Motor neuron (in vitro differentiated cells): ENCODE measurements around the gene PTGER3. TPM values are rescaled to one million over a fixed set of nuclear protein-coding genes. Genes with fewer than 3 reads are reported as not detected.

Source experiments
- ATAC-seq, 8 experiments: fragments of 200-7000 bp; cut with Tn5 transposase; replicated peaks in 6 of 8; 2 replicates each; pipeline ENCODE4 v1.8.0; 2021; ENCODE audit warnings: mild to moderate bottlenecking in 8 of 8, moderate library complexity in 8 of 8
- H3K27ac ChIP-seq, 2 donors: fragments of 250-450 bp; sonication (Bioruptor Pico); 2 replicates each; pipeline ENCODE4 v1.9.0; 2021; ENCODE audit warnings: antibody characterized with exemption in 2 of 2, mild to moderate bottlenecking in 2 of 2, moderate library complexity in 1 of 2
- H3K4me1 ChIP-seq, 2 donors: fragments of 250-450 bp; sonication (Bioruptor Pico); replicated peaks in 1 of 2; 2 replicates each; pipeline ENCODE4 v1.6.1; 2021; ENCODE audit warnings: antibody characterized with exemption in 2 of 2, mild to moderate bottlenecking in 2 of 2, moderate library complexity in 1 of 2
- H3K4me3 ChIP-seq, 5 donors: fragments of 250-450 bp; sonication (Bioruptor Pico); 2 replicates each; pipeline ENCODE4 v1.9.0; 2021; ENCODE audit warnings: antibody characterized with exemption in 5 of 5, mild to moderate bottlenecking in 5 of 5, moderate library complexity in 4 of 5
- WGBS, 10 experiments: fragments of 450-650 bp; shearing (Covaris generic); methylation state at CpG; one replicate each; pipeline ENCODE4 v1.0.0; 2022; 5-methylcytosine and 5-hydroxymethylcytosine counted together
- in situ Hi-C, 9 experiments: fragments of 400-800 bp; cut with MboI; loops; one replicate each; pipeline ENCODE4 v1.15.0; 2021; ENCODE audit warnings: low sequenced_read_pairs in 9 of 9, low pct_unique_long_range_greater_than_20kb in 2 of 9; ENCODE audit not compliant: unreplicated experiment in 9 of 9
- total RNA-seq, 8 experiments: library from RNA; unstranded; fragments of 300-600 nt; gene quantifications; 2 replicates each; pipeline versions ENCODE4 v1.2.3 to v1.2.4, GENCODE V29; 2022

PTGER3 gene
- 10 to 100 TPM in 3 of 8 experiments, 1 to 10 TPM in 5; 2.1 to 46.9 (median 8.3) TPM for total RNA-seq

DNA sequence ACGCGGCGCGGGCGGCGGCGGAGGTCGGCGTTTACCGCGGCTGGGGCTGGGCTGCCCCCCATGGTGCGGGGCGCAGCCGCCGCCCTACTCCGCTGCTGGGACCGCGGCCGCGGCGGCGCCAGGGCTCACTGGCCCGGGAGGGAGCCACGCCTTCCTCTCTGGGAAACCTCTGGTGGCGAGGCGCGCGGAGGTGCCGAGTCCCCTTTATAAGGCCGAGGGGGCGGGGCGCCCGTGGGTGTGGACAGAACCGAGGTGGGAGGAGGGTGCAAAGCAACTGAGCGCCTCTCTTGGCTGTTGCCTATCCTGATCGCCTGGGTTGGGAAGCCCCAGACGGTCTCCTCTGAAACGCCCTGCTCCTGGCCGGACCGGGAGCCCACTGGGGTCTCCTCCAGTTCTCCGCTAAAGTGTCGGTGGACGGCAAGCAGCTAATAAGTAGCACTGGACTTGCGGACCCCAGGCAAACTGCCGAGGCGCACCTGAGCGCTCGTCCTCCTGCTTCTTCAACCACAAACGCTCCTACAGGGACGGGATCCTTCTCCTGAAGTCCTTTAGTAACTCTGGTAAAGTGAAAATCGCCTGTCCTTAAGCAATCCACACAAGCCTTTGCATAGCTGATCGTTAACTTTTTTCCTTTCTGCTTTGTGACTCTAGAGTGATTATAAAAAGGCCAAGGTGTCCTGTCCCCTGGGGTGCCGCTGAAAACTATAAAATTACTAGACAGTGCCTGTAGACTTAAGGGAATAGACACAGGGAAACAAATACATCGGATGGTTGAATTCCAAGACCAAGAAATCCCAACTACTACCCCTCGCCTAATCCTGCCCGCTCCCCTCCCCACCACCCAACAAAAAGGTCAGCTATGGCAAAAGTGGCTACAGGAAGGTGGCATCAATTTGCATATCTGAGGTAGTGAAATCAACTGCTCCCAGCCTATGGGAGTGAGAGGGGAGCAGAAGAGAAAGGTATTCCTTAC is at the start of gene PTGER3:
Gene PTGER3 (minus strand): TSS at position 182 of the 973 bp plus-strand sequence. CDS start 239 bp downstream, outside the sequence.
- Histone ChIP-seq H3K4me3 (peak within 1 kb of the TSS; percentile 40 to 54 (median 52)), H3K27ac (no peak within 1 kb of the TSS), H3K4me1 (peaks cover 0 to 6% of the 10 kb centered on the region in 2 donors)
- in situ Hi-C loops: loop anchor here in 5 of 9 experiments (10.0 to 25.0 kb wide), 3 partner anchors 361 to 513 kb away; no protein-coding TSS in a partner anchor
- peak; percentile 70 to 91 (median 84) for ATAC-seq
- 4 to 80% (median 21%) methylated on average over 2 to 11 of the region's 56 CpGs; no CpG with 5 or more reads in 1 of the 10 experiments for WGBS, 10 experiments

DNA sequence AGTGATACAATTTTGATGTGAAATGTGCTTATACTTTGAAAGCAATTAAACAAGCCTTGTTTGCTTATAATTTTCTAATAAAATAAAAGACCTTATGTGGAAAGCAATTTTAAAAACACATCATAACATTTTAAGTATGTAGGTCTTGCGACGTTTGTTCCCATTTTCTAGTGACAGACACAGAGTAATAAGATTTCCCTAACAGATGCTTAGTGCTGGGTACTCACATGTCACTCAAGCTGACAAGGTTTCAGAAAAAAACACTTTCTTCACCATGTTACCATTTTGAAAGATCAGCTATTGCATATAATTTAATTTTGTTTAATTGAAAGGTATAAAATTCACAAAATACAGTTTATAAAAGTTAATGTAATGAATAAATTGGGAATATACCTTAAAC is 47.3 kb upstream of the PTGER3 start:
- peaks cover 0 to 8% of the 10 kb centered on the region in 2 donors for H3K4me1 ChIP-seq
- H3K4me3 ChIP-seq: no peak overlapping the region
- 67 to 100% (median 94%) methylated on average over 1 to 2 of the region's 2 CpGs; no CpG with 5 or more reads in 1 of the 10 experiments for WGBS, 10 experiments
- H3K27ac ChIP-seq: no peak overlapping the region
- in situ Hi-C loops: loop anchor here in 1 of 9 experiments (25.0 kb wide), 1 partner anchor 442 kb away; no protein-coding TSS in a partner anchor
- no peak for ATAC-seq

DNA sequence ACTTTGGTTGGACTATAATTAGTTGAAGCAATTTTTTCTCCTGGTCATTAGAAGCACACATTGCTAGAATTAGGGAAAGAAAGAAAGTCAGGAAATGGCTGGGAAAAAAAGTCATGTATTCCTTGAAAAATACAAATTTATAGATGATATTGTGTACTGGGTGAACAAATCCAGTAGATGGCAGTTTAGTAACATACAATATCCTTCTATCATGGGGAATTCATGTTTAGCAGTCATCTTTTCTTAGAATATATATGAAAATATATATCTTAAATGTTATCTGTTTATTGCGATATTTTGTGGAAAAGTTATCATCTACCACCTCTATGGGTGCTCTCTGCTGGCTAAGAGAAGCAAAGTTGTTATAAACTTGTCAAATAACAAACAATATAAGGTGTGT is 46.3 kb upstream of the PTGER3 start:
- 0 to 100% (median 20%) methylated on average over 1 of the region's 1 CpG; no CpG with 5 or more reads in 2 of the 10 experiments for WGBS, 10 experiments
- in situ Hi-C loops: loop anchor here in 1 of 9 experiments (25.0 kb wide), 1 partner anchor 443 kb away; no protein-coding TSS in a partner anchor
- H3K27ac ChIP-seq: no peak overlapping the region
- H3K4me1 ChIP-seq: peaks cover 0 to 8% of the 10 kb centered on the region in 2 donors
- H3K4me3 ChIP-seq: no peak overlapping the region
- ATAC-seq: peak in 4 of 8 experiments; percentile 19 to 54 (median 48)

DNA sequence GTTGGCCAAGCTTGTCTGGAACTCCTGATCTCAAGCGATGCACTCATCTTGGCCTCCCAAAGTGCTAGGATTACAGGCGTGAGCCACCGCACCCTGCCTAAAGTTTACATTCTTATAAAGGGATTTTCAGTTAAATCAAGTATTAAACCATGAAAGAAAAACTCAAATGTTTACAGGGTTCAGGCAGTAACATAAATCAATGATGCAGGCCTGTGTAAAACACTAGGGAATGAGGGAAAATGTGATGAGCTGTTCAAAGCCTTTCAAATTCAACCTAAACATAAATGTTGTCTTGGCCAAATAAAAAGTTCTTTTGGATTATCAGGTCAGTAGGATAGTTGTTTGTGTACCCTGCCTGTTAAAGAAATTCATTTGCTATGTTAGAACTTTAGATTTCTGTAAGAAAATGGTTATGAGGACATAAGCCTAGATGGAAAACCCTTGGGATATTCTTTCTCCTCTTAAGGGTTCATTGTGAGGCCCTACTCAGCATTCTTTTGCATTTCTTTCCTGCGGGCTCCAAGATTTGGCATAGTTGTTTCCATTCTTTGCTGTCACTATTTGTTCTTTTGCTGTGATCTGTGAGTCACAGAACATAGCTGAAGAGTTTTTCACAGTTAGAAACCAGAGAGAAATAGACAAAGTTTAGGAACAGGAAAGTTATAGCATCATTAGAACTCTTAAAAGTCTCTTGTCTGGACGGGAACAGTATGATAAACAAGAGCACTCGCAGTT is 42.1 kb upstream of the PTGER3 start:
- 0 to 100% (median 68%) methylated on average over 1 to 6 of the region's 6 CpGs for WGBS, 10 experiments
- peak in 5 of 8 experiments; percentile 16 to 65 (median 57) for ATAC-seq
- in situ Hi-C loops: loop anchor here in 1 of 9 experiments (25.0 kb wide), 1 partner anchor 448 kb away; no protein-coding TSS in a partner anchor

DNA sequence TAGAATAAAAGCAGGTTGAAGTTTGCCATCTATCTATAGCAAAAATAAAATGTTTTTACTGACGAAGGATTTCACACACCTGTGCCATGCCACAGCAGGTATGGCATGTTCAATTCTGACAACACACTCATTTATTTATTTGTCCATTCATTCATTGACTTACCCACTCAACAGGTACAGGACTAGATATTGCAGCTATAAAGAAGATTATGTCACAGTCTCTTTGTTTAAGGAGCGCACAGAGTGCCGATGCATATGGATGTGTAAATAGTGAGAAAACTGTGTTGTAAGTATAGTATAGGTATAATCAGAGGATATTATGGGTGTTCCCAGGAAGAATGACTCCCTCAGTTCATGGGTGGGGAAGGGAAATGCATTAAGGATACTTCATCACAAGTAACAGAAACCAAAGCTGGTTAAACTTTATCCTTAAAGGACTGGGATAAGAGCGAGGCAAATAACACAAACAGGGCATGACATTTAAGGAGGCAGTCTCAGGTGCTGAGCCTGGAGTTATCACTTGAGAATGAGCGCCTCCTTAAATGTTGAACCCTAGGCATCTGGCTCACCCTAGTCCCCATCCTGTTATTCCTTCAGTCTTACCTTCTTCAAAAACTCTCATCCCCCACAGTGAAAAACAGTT is 41.1 kb upstream of the PTGER3 start:
- H3K4me3 ChIP-seq: no peak overlapping the region
- 61 to 100% (median 96%) methylated on average over 2 to 5 of the region's 5 CpGs; no CpG with 5 or more reads in 1 of the 10 experiments for WGBS, 10 experiments
- peak in 1 of 8 experiments; percentile 11 for ATAC-seq
- in situ Hi-C loops: loop anchor here in 1 of 9 experiments (25.0 kb wide), 1 partner anchor 449 kb away; no protein-coding TSS in a partner anchor
- H3K4me1 ChIP-seq: peaks cover 0 to 4% of the 10 kb centered on the region in 2 donors
- H3K27ac ChIP-seq: no peak overlapping the region

More for the DNA sequence above, 42.1 kb upstream of the PTGER3 start:
- Histone ChIP-seq H3K4me1 (peaks cover 0 to 4% of the 10 kb centered on the region in 2 donors), H3K27ac (no peak overlapping the region), H3K4me3 (no peak overlapping the region)

DNA sequence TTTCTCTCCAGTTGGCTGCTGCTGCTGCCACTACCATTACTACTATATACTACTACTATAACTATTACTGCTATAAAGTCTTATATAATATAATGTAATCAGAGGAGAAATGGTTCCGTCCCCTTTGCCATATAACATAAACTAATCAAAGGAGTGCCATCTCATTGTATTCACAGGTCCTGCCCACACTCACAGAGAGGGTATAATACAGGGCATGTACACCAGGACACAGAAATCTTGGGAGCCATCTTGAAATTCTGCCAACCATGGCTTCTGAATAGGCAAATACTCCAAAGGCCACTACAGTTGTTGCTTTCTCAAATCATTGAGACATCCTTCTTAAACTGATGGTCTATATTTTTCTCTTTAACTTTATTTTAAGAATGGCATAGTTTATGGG is 40.1 kb upstream of the PTGER3 start:
- H3K4me1 ChIP-seq: peaks cover 4% of the 10 kb centered on the region in 2 donors
- ATAC-seq: no peak

DNA sequence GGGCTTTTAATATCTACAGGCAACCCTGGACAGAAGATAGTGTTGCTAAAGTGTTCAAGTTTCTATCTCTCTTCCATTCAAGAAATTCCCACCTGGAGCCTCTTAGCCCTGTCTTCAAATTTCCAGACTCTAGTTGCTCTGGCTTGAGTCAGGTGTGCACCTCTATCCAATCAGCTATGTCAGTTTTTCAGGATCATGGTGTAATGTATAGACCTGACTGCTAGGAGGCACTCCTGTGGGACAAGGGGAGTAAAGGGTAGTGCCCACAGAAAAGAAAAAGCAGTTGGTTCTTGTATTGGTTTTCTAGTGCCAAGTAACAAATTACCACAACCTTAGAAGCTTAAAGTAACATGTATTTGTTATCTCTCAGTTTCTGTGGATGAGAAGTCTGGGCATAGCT is 39.4 kb upstream of the PTGER3 start:
- H3K4me3 ChIP-seq: no peak overlapping the region
- peaks cover 4 to 6% of the 10 kb centered on the region in 2 donors for H3K4me1 ChIP-seq
- no peak overlapping the region for H3K27ac ChIP-seq
- no peak for ATAC-seq
- in situ Hi-C loops: loop anchor here in 1 of 9 experiments (25.0 kb wide), 1 partner anchor 450 kb away; no protein-coding TSS in a partner anchor

More for the DNA sequence above, 40.1 kb upstream of the PTGER3 start:
- 100% methylated on average over 1 of the region's 1 CpG; no CpG with 5 or more reads in 5 of the 10 experiments for WGBS, 10 experiments
- Histone ChIP-seq H3K27ac (no peak overlapping the region), H3K4me3 (no peak overlapping the region)
- in situ Hi-C loops: loop anchor here in 1 of 9 experiments (25.0 kb wide), 1 partner anchor 450 kb away; no protein-coding TSS in a partner anchor

DNA sequence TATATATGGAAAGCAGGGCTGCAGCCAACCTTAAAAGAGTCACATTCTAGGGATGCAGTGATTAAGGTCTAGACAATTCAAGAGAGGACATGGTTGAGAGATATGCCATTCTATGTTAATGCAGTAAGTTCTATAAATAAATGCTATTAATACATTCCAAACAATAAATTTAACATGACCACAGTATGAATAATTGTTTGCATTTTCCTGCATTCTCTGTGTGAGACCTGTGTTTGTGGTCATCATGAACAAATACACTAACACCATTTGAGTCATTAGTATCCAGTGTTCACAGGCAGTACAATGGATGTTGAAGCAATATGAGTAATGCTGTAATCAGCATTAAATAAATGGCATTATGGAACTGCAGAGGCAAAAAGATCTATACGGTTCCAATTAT is 38.7 kb upstream of the PTGER3 start:
- no peak overlapping the region for H3K4me3 ChIP-seq
- no peak overlapping the region for H3K27ac ChIP-seq
- ATAC-seq: peak; percentile 19 to 84 (median 60)
- peaks cover 10 to 12% of the 10 kb centered on the region in 2 donors for H3K4me1 ChIP-seq
- 0 to 88% (median 42%) methylated on average over 1 of the region's 1 CpG; no CpG with 5 or more reads in 2 of the 10 experiments for WGBS, 10 experiments
- in situ Hi-C loops: loop anchor here in 1 of 9 experiments (25.0 kb wide), 1 partner anchor 451 kb away; no protein-coding TSS in a partner anchor

DNA sequence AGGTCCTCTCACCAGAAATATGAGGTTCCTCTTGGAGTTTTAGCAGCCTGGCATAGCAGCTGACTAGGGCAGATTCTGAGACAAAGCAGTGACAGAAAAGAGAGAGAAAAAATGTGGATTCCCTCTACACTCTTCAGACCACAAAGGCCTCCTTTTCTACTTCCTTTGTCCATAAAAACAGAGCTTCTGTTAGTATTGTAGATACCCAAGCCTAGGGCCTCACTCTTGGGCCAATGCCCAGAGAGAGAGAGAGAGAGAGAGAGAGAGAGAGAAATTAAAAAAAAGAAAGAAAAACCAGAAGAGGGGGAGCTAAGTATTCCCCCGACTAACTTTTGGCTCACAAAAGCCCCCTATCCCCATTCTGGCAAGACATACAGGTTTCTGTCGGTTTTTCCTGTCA is 35.7 kb upstream of the PTGER3 start:
- Histone ChIP-seq H3K4me1 (peaks cover 17 to 20% of the 10 kb centered on the region in 2 donors), H3K27ac (no peak overlapping the region), H3K4me3 (no peak overlapping the region)
- ATAC-seq: peak in 2 of 8 experiments; percentile 11 to 40
- in situ Hi-C loops: loop anchor here in 1 of 9 experiments (25.0 kb wide), 1 partner anchor 454 kb away; no protein-coding TSS in a partner anchor
- 40 to 100% (median 67%) methylated on average over 1 to 2 of the region's 2 CpGs; no CpG with 5 or more reads in 2 of the 10 experiments for WGBS, 10 experiments

DNA sequence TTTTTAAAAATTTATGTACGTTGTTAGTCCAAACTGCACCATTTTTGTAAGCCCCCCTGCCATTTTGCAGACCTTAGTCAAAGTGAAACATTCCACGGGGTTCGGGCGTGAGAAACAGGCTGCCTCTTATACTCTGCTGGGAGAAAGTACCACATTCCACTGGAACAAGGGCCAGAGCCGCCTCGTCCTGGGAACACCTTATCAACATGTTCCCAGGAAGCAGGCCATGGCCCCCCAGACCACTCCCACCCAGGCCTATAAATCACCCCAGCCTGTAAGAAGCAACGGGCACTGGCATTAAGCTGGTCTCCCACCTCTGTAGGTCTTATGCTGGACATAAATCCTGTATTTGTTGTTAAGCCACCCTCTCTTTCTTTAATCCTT is 34.1 kb upstream of the PTGER3 start:
- WGBS, 10 experiments: 44 to 100% (median 72%) methylated on average over 1 to 6 of the region's 7 CpGs
- peaks cover 17 to 20% of the 10 kb centered on the region in 2 donors for H3K4me1 ChIP-seq
- H3K4me3 ChIP-seq: peak overlapping the region; percentile 73 to 90 (median 76)
- H3K27ac ChIP-seq: peak overlapping the region; percentile 90 to 98
- ATAC-seq: peak in 5 of 8 experiments; percentile 5 to 47 (median 29)
- in situ Hi-C loops: loop anchor here in 1 of 9 experiments (25.0 kb wide), 1 partner anchor 456 kb away; no protein-coding TSS in a partner anchor

DNA sequence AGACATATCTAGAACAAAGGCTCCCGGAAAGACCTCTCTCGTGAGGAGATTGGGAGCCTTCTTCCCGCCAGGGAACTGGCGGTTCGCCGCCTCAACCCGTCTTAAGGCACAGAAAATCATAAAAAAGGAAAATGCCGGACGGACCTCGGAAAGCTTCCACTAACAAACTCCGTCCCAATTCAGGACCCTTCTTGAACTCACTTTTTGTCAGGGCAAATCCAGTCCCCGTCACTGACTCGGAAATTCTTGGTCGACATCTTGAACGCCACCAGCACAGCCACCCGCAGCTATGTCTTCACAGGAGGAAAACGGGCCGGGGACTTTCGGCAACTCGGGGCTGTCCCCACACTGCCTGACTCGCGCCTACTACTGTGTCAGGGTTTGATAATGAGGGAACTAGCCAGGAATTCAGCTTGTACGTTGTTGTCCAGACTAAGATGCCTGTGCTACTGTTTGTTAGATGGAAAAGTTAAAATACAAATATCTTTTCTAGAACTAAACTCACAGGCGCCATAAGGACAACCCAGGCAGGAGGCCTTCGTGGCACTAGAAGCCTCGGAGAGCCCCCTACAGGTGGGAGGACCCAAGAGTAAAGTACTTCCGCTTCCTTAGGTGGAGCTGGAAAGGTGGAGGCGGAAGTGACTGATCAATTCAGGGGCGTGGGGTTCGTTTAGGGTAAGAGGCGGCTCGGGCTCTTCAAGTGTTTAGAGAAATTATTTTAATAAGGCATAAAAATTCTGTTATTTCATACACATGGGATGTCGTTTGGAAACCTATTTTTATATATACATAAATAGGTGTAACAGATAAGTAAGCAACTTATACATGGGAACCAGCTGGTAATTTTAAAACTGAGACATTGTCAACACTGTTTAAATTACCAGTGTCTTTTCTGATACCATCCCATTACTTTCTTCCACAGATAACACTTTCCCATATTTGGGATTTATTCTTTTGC is 33.4 kb upstream of the PTGER3 start, which contains the start of gene ZRANB2:
Gene ZRANB2 (minus strand): TSS at position 297 of the 958 bp plus-strand sequence. CDS start 40 bp downstream, at position 257.
- peak within 1 kb of the TSS; percentile 73 to 90 (median 76) for H3K4me3 ChIP-seq
- H3K4me1 ChIP-seq: peaks cover 17 to 20% of the 10 kb centered on the region in 2 donors
- H3K27ac ChIP-seq: peak within 1 kb of the TSS; percentile 90 to 98
- ATAC-seq: peak; percentile 94 to 97 (median 96)
- WGBS, 10 experiments: 0 to 5% (median 0%) methylated on average over 1 to 23 of the region's 33 CpGs
- in situ Hi-C loops: loop anchor here in 1 of 9 experiments (25.0 kb wide), 1 partner anchor 456 kb away; no protein-coding TSS in a partner anchor
